Right lobe of liver (tissue), 6 donors: ENCODE data around the gene NCAPH2. TPM values are rescaled to one million over a fixed set of nuclear protein-coding genes. Genes with fewer than 3 reads are reported as not detected.
A peak's percentile ranks its signal among the peaks of the same experiment; 100 is the strongest.

ENCODE experiments used
- ATAC-seq, 4 donors: fragments of 200-7000 bp; cut with Tn5 transposase; one replicate each; pipeline ENCODE4 v1.9.1; 2020; ENCODE audit warnings: mild to moderate bottlenecking in 4 of 4, moderate library complexity in 4 of 4
- DNase-seq, 3 donors: peaks; one replicate each; pipeline ENCODE4 v3.0.0-alpha.2; 2020
- H3K27ac ChIP-seq, 3 donors: fragments of 200-600 bp; one replicate each; pipeline ENCODE4 v1.8.0; 2022
- H3K27me3 ChIP-seq, 2 donors: fragments of 200-600 bp; one replicate each; pipeline ENCODE4 v1.8.0; 2022
- H3K36me3 ChIP-seq, 4 donors: fragments of 200-600 bp; sonication (generic) in 1 of 4; one replicate each; pipeline versions ENCODE4 v1.5.1 to v1.8.0; 2017 to 2022; ENCODE audit warnings: control low read depth in 1 of 4
- H3K4me1 ChIP-seq, 4 donors: fragments of 200-600 bp; sonication (generic) in 1 of 4; one replicate each; pipeline versions ENCODE4 v1.5.1 to v1.8.0; 2017 to 2022; ENCODE audit warnings: control low read depth in 1 of 4
- H3K4me3 ChIP-seq, 3 donors: fragments of 200-600 bp; one replicate each; pipeline ENCODE4 v1.8.0; 2022
- H3K9me3 ChIP-seq, 4 donors: fragments of 200-600 bp; sonication (generic) in 1 of 4; one replicate each; pipeline versions ENCODE4 v1.5.1 to v1.8.0; 2017 to 2022; ENCODE audit warnings: control low read depth in 1 of 4
- CTCF ChIP-seq, 4 donors: fragments of 200-600 bp in 3 of 4; fragments of 450-650 bp in 1 of 4; IDR thresholded peaks; one replicate each; pipeline versions ENCODE4 v1.5.1 to v1.8.0; 2016 to 2022; ENCODE audit warnings: antibody characterized with exemption in 4 of 4, mild to moderate bottlenecking in 2 of 4
- POLR2A ChIP-seq: fragments of 450-650 bp; IDR thresholded peaks from one replicate; pipeline ENCODE4 v1.6.1; 2017; ENCODE audit warnings: antibody characterized with exemption, mild to moderate bottlenecking
- WGBS: methylation state at CpG from one replicate; pipeline ENCODE4 v1.1.6; 2018; ENCODE audit warnings: low coverage, low lambda C conversion rate; ENCODE audit not compliant: insufficient coverage; ENCODE audit errors: missing lambda C conversion rate; 5-methylcytosine and 5-hydroxymethylcytosine counted together
- intact Hi-C, 2 donors: fragments of 100-400 bp; cut with DNase I; formaldehyde crosslinking; loops; one replicate each; pipeline versions ENCODE4 v1.11.2 to v1.14.1; 2022
- total RNA-seq, 6 experiments: library from RNA; depleted of rRNA in 2 of 6; stranded (reverse); fragments of >200 nt in 2 of 6; fragmentation: NEBNext Ultra II Directional in 3 of 6; extraction: Animal tissue kit (Norgen Biotek cat#: 25700) in 3 of 6; gene quantifications; one replicate each; pipeline versions ENCODE4 v1.1.0 to v1.2.4, GENCODE V29; 2016 to 2023
- donor health status: DM: no; HTN: yes; CAD: no.
- donor health status: DM: no; HTN: no; CAD: no.
- donor health status: DM: no; HTN: no; CAD: no.
- donor health status: DM: no; HTN: yes; CAD: no.
- donor health status: DM: no; HTN: yes; CAD: no.

NCAPH2 gene
- total RNA-seq, 6 experiments from 2014 or later, result 11.4 to 17.3 (median 13.9) TPM

DNA sequence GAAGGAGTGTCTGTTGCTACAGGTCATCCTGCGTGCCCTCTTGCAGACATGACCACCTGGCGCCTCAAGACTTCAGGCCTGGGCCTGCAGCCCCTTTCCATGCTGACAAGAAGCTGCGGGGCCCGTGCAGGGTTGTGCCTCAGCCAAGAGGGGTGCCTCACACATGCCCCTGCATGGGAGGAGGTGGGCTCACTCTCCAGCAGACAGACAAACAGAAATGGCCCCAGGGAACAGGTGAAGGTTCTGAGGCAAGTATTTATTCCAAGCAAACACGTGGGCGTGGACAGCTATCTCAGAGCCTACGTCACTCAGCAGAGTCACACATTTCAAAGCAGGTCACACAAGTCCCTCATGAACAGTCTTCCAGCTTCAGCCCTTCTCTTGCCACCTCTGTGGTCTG is 60.6 kb downstream of the NCAPH2 start:
- ATAC-seq (peak; percentile 76 to 83 (median 78)), DNase-seq (peak in 2 of 3 donors; percentile 67 to 79)
- Histone ChIP-seq H3K4me3 (no peak overlapping the region), H3K27ac (peak overlapping the region; percentile 89 to 93 (median 90)), H3K36me3 (peaks cover 0 to 11% (median 2%) of the 10 kb centered on the region in 4 donors), H3K27me3 (no peaks in the 10 kb centered on the region), H3K9me3 (no peaks in the 10 kb centered on the region), H3K4me1 (peaks cover 0 to 38% (median 20%) of the 10 kb centered on the region in 4 donors)
- WGBS, result 43% methylated on average over 5 of the region's 7 CpGs
- TF ChIP-seq CTCF (IDR thresholded peaks at IDR 0.05) (no peak), POLR2A (peak; percentile 19)
- intact Hi-C loops, result no loop called here

DNA sequence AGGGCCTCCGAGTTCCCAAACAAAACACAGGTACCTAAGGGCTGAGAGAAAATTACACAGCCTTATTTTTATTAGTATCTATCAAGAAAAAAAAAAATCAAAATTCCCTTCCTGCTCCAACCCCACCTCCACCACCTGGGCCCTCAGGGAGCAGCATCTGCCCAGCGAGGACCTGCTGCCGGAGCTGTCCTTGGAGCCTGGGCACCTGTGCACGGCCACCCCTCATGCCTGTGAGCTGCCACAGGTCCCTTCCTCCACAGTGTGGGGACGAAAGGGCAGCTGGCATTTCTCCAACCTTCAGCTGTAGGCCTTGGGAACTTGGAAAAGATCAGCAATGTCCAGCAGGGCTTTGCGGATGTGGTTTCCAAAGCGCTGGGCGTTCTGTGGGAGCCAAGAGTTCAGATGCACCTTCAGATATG is 61.0 kb downstream of the NCAPH2 start:
- Histone ChIP-seq H3K27ac (peak overlapping the region; percentile 89 to 93 (median 90)), H3K36me3 (peaks cover 0 to 11% (median 2%) of the 10 kb centered on the region in 4 donors), H3K9me3 (no peaks in the 10 kb centered on the region), H3K4me3 (peak overlapping the region in 1 of 3 donors; percentile 6), H3K27me3 (no peaks in the 10 kb centered on the region), H3K4me1 (peaks cover 0 to 36% (median 19%) of the 10 kb centered on the region in 4 donors)
- DNase-seq, result peak; percentile 83 to 93 (median 90)
- ATAC-seq, result peak; percentile 74 to 84 (median 82)
- intact Hi-C loops, result no loop called here
- TF ChIP-seq CTCF (IDR thresholded peaks at IDR 0.05) (no peak), POLR2A (no peak)
- WGBS, result 28% methylated on average over 7 of the region's 8 CpGs

DNA sequence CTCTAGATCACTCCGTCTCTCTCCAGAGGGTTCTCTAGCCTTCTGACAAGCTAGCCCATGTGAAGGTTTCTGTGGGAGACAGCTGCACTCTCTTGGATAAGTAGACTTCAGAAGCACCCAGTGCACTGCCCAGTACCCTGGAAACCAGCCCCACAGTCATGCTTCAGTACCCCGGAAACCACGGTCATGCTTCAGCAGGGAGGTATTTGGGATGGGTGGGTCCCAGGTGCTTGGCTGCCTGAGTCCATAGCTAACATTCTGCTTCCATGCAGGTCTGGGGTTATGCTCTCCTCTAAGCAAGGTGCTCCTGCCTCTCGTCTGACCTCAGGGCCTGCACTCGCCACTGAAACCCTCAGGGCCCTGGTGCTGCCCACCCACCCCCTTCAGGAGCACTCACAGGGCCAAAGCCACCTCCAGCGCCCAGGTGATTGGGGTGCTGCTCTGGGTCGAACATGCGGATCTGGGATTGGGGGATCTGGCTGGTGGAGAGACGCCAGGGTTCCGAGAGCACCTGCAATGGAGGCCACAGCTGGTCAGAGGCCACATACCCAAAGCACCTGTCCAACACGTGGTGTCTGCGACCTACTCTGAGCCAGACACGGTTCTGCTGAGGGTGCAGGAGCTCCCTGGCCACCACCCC is 62.0 kb downstream of the NCAPH2 start:
- Histone ChIP-seq H3K36me3 (peaks cover 0 to 11% (median 2%) of the 10 kb centered on the region in 4 donors), H3K4me1 (peaks cover 0 to 30% (median 16%) of the 10 kb centered on the region in 4 donors), H3K9me3 (no peaks in the 10 kb centered on the region), H3K27ac (peak overlapping the region; percentile 89 to 93 (median 90)), H3K27me3 (no peaks in the 10 kb centered on the region), H3K4me3 (no peak overlapping the region)
- intact Hi-C loops, result no loop called here
- TF ChIP-seq CTCF (IDR thresholded peaks at IDR 0.05), result no peak
- no peak for TF ChIP-seq POLR2A
- WGBS, result 74% methylated on average over 5 of the region's 13 CpGs
- ATAC-seq (no peak), DNase-seq (no peak)

GRCh38 chr22:50570861-50571260 is 62.8 kb downstream of the NCAPH2 start:
- no peaks in the 10 kb centered on the region for H3K27me3 ChIP-seq
- intact Hi-C loops, result no loop called here
- no peak overlapping the region for H3K4me3 ChIP-seq
- no CpG with 5 or more reads among the region's 12 CpGs for WGBS
- DNase-seq (no peak), ATAC-seq (no peak)
- TF ChIP-seq CTCF (IDR thresholded peaks at IDR 0.05) (no peak), POLR2A (no peak)
- H3K36me3 ChIP-seq, result peaks cover 0 to 11% (median 2%) of the 10 kb centered on the region in 4 donors
- peak overlapping the region in 2 of 3 donors; percentile 11 to 93 for H3K27ac ChIP-seq
- H3K4me1 ChIP-seq, result peaks cover 0 to 30% (median 16%) of the 10 kb centered on the region in 4 donors
- H3K9me3 ChIP-seq, result no peaks in the 10 kb centered on the region
